H9 (cell line): ENCODE data around the gene ALAD. TPM values are rescaled to one million over a fixed set of nuclear protein-coding genes. Genes with fewer than 3 reads are reported as not detected.

Experiments
- DNase-seq: peaks from one replicate; pipeline ENCODE4 v3.0.0-alpha.2; 2017
- H2AFZ ChIP-seq: one replicate; pipeline ENCODE4 v1.6.1; 2013; ENCODE audit warnings: mild to moderate bottlenecking, low read length, control low read depth, moderate library complexity
- H2AK5ac ChIP-seq: 2 replicates; pipeline ENCODE4 v1.6.1; 2013; ENCODE audit warnings: low read length, control low read depth, mixed read lengths; ENCODE audit not compliant: insufficient read length
- H2BK120ac ChIP-seq: one replicate; pipeline ENCODE4 v1.6.1; 2013; ENCODE audit warnings: low read depth, mild to moderate bottlenecking, low read length, control low read depth, inconsistent platforms; ENCODE audit not compliant: poor library complexity, severe bottlenecking
- H2BK12ac ChIP-seq: 2 replicates; pipeline ENCODE4 v1.6.1; 2013; ENCODE audit warnings: low read length, control low read depth, mixed read lengths, low read depth; ENCODE audit not compliant: insufficient read length
- H2BK15ac ChIP-seq: 2 replicates; pipeline ENCODE4 v1.6.1; 2013; ENCODE audit warnings: low read depth, low read length, control low read depth
- H2BK20ac ChIP-seq: one replicate; pipeline ENCODE4 v1.6.1; 2013; ENCODE audit warnings: low read depth, mild to moderate bottlenecking, low read length, control low read depth, inconsistent platforms; ENCODE audit not compliant: poor library complexity, severe bottlenecking
- H2BK5ac ChIP-seq: 2 replicates; pipeline ENCODE4 v1.6.1; 2013; ENCODE audit warnings: low read length, control low read depth, mixed read lengths; ENCODE audit not compliant: insufficient read length
- H3K14ac ChIP-seq: 2 replicates; pipeline ENCODE4 v1.6.1; 2013; ENCODE audit warnings: low read length, control low read depth; ENCODE audit not compliant: insufficient read depth
- H3K18ac ChIP-seq: 2 replicates; pipeline ENCODE4 v1.6.1; 2013; ENCODE audit warnings: low read depth, mild to moderate bottlenecking, mixed read lengths, low read length, control low read depth; ENCODE audit not compliant: insufficient read length
- H3K23ac ChIP-seq: 2 replicates; pipeline ENCODE4 v1.6.1; 2013; ENCODE audit warnings: low read length, control low read depth, mixed read lengths, low read depth; ENCODE audit not compliant: insufficient read length
- H3K23me2 ChIP-seq: 2 replicates; pipeline ENCODE4 v1.6.1; 2013; ENCODE audit warnings: low read depth, mild to moderate bottlenecking, mixed read lengths, low read length, control low read depth; ENCODE audit not compliant: insufficient read length, poor library complexity, severe bottlenecking
- H3K27ac ChIP-seq: 2 replicates; pipeline ENCODE4 v1.5.1; 2013; ENCODE audit warnings: low read length, control low read depth, mixed read lengths, low read depth; ENCODE audit not compliant: insufficient read length
- H3K27me3 ChIP-seq: 2 replicates; pipeline ENCODE4 v1.6.1; 2013; ENCODE audit warnings: low read length, control low read depth, inconsistent platforms; ENCODE audit not compliant: insufficient read depth
- H3K4ac ChIP-seq: 2 replicates; pipeline ENCODE4 v1.6.1; 2013; ENCODE audit warnings: low read depth, mild to moderate bottlenecking, control low read depth, inconsistent platforms, low read length, moderate library complexity
- H3K4me1 ChIP-seq: 2 replicates; pipeline ENCODE4 v1.6.1; 2013; ENCODE audit warnings: low read length, control low read depth, inconsistent platforms; ENCODE audit not compliant: insufficient read depth
- H3K4me2 ChIP-seq: 2 replicates; pipeline ENCODE4 v1.6.1; 2013; ENCODE audit warnings: low read length, control low read depth, mixed read lengths; ENCODE audit not compliant: insufficient read length, insufficient read depth
- H3K56ac ChIP-seq: 2 replicates; pipeline ENCODE4 v1.6.1; 2013; ENCODE audit warnings: low read depth, mild to moderate bottlenecking, mixed read lengths, low read length, control low read depth; ENCODE audit not compliant: insufficient read length
- H3K79me1 ChIP-seq: 2 replicates; pipeline ENCODE4 v1.6.1; 2013; ENCODE audit warnings: low read depth, mild to moderate bottlenecking, moderate library complexity, low read length, control low read depth, inconsistent platforms; ENCODE audit not compliant: insufficient read depth, poor library complexity, severe bottlenecking
- H3K79me2 ChIP-seq: 2 replicates; pipeline ENCODE4 v1.6.1; 2013; ENCODE audit warnings: low read length, control low read depth, inconsistent platforms; ENCODE audit not compliant: insufficient read depth
- H3K9ac ChIP-seq: 2 replicates; pipeline ENCODE4 v1.6.1; 2013; ENCODE audit warnings: low read length, control low read depth, mixed read lengths; ENCODE audit not compliant: insufficient read length; ENCODE audit errors: extremely low read depth
- H3K9me3 ChIP-seq: one replicate; pipeline ENCODE4 v1.6.1; 2013; ENCODE audit warnings: low read depth, low read length, inconsistent platforms; ENCODE audit not compliant: control insufficient read depth
- H3T11ph ChIP-seq: one replicate; pipeline ENCODE4 v1.6.1; 2013; ENCODE audit warnings: mild to moderate bottlenecking, low read length, control low read depth, inconsistent platforms
- H4K20me1 ChIP-seq: one replicate; pipeline ENCODE4 v1.6.1; 2013; ENCODE audit not compliant: control insufficient read depth, insufficient read length, insufficient read depth
- H4K5ac ChIP-seq: 2 replicates; pipeline ENCODE4 v1.6.1; 2013; ENCODE audit warnings: low read depth, mild to moderate bottlenecking, mixed read lengths, low read length, control low read depth; ENCODE audit not compliant: insufficient read length
- H4K8ac ChIP-seq: replicated peaks from 2 replicates; pipeline ENCODE4 v1.6.1; 2013; ENCODE audit warnings: low read length, control low read depth, mixed read lengths, low read depth; ENCODE audit not compliant: insufficient read length
- H4K91ac ChIP-seq: 2 replicates; pipeline ENCODE4 v1.6.1; 2013; ENCODE audit warnings: low read depth, mild to moderate bottlenecking, moderate library complexity, mixed read lengths, low read length, control low read depth; ENCODE audit not compliant: insufficient read length
- H3K27ac Mint-ChIP-seq, 3 experiments: 2 replicates in 2 of 3; 3 replicates in 1 of 3; pipeline ENCODE4 v1.8.0; 2020 to 2021; ENCODE audit warnings: mixed read lengths in 3 of 3, mild to moderate bottlenecking in 1 of 3, moderate library complexity in 1 of 3
- H3K27me3 Mint-ChIP-seq: 2 replicates; pipeline ENCODE4 v1.8.0; 2021; ENCODE audit warnings: low read depth, mild to moderate bottlenecking, moderate library complexity, mixed read lengths
- H3K36me3 Mint-ChIP-seq, 3 experiments: 2 replicates in 2 of 3; 3 replicates in 1 of 3; pipeline ENCODE4 v1.8.0; 2020 to 2021; ENCODE audit warnings: low read depth in 3 of 3, mixed read lengths in 3 of 3; ENCODE audit not compliant: insufficient read depth in 1 of 3
- H3K4me1 Mint-ChIP-seq, 2 experiments: 2 replicates each; pipeline ENCODE4 v1.8.0; 2020; ENCODE audit warnings: mixed read lengths in 2 of 2
- H3K4me3 Mint-ChIP-seq, 2 experiments: 2 replicates in 1 of 2; 3 replicates in 1 of 2; pipeline ENCODE4 v1.8.0; 2020 to 2021; ENCODE audit warnings: mild to moderate bottlenecking in 2 of 2, mixed read lengths in 2 of 2, moderate library complexity in 1 of 2
- H3K9me3 Mint-ChIP-seq, 2 experiments: 2 replicates in 1 of 2; 3 replicates in 1 of 2; pipeline ENCODE4 v1.8.0; 2020; ENCODE audit warnings: mild to moderate bottlenecking in 2 of 2, mixed read lengths in 2 of 2, moderate library complexity in 1 of 2
- CTCF ChIP-seq: fragments of 200-600 bp; sonication (generic); conservative IDR thresholded peaks from 3 replicates; pipeline ENCODE4 v1.8.0; 2021; ENCODE audit warnings: antibody characterized with exemption, mild to moderate bottlenecking
- WGBS: extraction: QIAGEN DNeasy Blood & Tissue Kit; methylation state at CpG from one replicate; pipeline ENCODE4 v1.1.7; 2013; ENCODE audit warnings: missing lambda C conversion rate, low lambda C conversion rate, mixed read lengths; ENCODE audit not compliant: insufficient read length; ENCODE audit errors: extremely low coverage; 5-methylcytosine and 5-hydroxymethylcytosine counted together
- total RNA-seq: library from RNA; stranded (reverse); gene quantifications from 2 replicates; pipeline ENCODE4 v1.2.1, GENCODE V29; 2021

ALAD gene
- total RNA-seq, 1 experiment from 2014 or later = 13.2 TPM

GRCh38 chr9:113425072-113425471 lies 24.0 kb upstream of the ALAD start:
- H2AFZ ChIP-seq = no peak overlapping the region

More at GRCh38 chr9:113425072-113425471, 24.0 kb upstream of the ALAD start:
- no peak overlapping the region for H2BK120ac ChIP-seq
- H3K9me3 ChIP-seq = no peaks in the 10 kb centered on the region
- no peak overlapping the region for H3K27ac ChIP-seq
- H3K9ac ChIP-seq = no peak overlapping the region
- H2AK5ac ChIP-seq = no peak overlapping the region
- no peak overlapping the region for H3T11ph ChIP-seq
- H3K4ac ChIP-seq = no peak overlapping the region
- Mint-ChIP-seq H3K4me1 (peaks cover 11 to 12% of the 10 kb centered on the region in 2 experiments), H3K27me3 (peaks cover 4% of the 10 kb centered on the region; the same call in 1 of the 2 replicates), H3K9me3 (no peaks in the 10 kb centered on the region), H3K4me3 (peak overlapping the region in 1 of 2 experiments; percentile 33; a peak in 1 of 5 replicates), H3K36me3 (no peaks in the 10 kb centered on the region), H3K27ac (peak overlapping the region in 2 of 3 experiments; percentile 83 to 88; a peak in 4 of 7 replicates)
- H4K8ac ChIP-seq = no peak overlapping the region
- no peaks in the 10 kb centered on the region for H3K23me2 ChIP-seq
- no peak overlapping the region for H2BK12ac ChIP-seq
- no peaks in the 10 kb centered on the region for H4K20me1 ChIP-seq
- H2BK5ac ChIP-seq = no peak overlapping the region
- H3K56ac ChIP-seq = no peak overlapping the region
- no peak overlapping the region for H3K23ac ChIP-seq
- no peak overlapping the region for H3K18ac ChIP-seq
- H3K4me2 ChIP-seq = no peak overlapping the region
- H3K79me1 ChIP-seq = no peaks in the 10 kb centered on the region
- no peak for TF ChIP-seq CTCF
- no peaks in the 10 kb centered on the region; the same call in 1 of the 2 replicates for H3K27me3 ChIP-seq
- H2BK20ac ChIP-seq = no peak overlapping the region
- H3K79me2 ChIP-seq = no peaks in the 10 kb centered on the region
- H3K14ac ChIP-seq = peak overlapping the region; percentile 32; the same call in 1 of the 2 replicates
- no peak overlapping the region for H4K91ac ChIP-seq
- DNase-seq = no peak
- no peak overlapping the region for H2BK15ac ChIP-seq
- WGBS = no CpG with 5 or more reads among the region's 2 CpGs
- no peak overlapping the region for H4K5ac ChIP-seq
- no peaks in the 10 kb centered on the region; the same call in 1 of the 2 replicates for H3K4me1 ChIP-seq
